ENCODE data around the gene HPN. TPM values are rescaled to one million over a fixed set of nuclear protein-coding genes. Genes with fewer than 3 reads are reported as not detected.

The HPN gene
- total RNA-seq, 2 donors from 2014 or later: not detected

GRCh38 chr19:35077411-35078223 is 36.1 kb downstream of the HPN start:
- Mint-ChIP-seq H3K36me3 (no peaks in the 10 kb centered on the region), H3K9me3 (no peaks in the 10 kb centered on the region), H3K27ac (no peak overlapping the region)
- no peak for ATAC-seq
- DNase-seq (ENCODE audit: low spot score in 2 of 2): no peak

DNA sequence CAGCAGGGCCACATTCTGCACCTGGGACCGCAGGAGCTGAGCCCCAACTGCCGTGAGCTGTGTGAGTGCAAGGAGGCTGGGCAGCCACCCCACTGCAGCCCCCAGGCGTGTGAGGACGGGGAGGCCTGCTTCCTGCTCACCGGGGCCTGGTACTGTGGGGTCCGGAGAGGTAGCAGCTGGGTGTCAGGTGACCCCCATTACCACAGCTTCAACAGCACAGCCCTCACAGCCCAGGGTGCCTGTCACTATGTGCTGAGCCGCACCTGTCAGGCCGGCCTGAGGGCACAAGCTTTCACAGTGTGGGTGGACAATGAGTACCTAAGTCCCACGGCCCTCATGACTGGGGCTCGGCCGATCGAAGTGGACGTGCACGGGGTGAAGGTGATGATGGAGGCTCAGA is 38.3 kb downstream of the HPN start:
- Mint-ChIP-seq H3K36me3 (no peaks in the 10 kb centered on the region), H3K9me3 (no peaks in the 10 kb centered on the region), H3K27ac (no peak overlapping the region)
- ATAC-seq (no peak), DNase-seq (ENCODE audit: low spot score in 2 of 2) (no peak)

- ATAC-seq: no peak
- Mint-ChIP-seq H3K9me3 (no peaks in the 10 kb centered on the region), H3K36me3 (no peaks in the 10 kb centered on the region), H3K27ac (no peak overlapping the region)
- DNase-seq (ENCODE audit: low spot score in 2 of 2): no peak
Observed at GRCh38 chr19:35080613-35081170, 39.2 kb downstream of the HPN start.

DNA sequence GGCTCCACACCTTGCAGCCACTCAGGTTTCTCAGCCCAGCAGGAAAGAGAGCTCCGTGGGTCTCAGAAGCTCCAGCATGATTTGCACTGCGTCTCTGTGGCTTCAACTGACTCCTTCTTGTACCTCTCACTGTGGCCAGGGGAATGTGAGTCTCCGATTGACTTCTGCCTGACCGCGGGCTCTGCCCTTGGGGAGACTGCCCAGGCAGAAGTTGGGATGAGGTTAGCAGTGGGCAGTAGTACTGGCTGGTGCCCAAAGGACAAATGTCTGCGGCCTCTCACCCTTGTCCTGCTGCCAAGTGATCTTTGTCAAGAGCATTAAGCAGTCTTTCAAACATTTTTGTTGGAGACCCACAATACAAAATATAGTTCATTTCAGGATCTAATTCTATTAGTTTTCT is 39.7 kb downstream of the HPN start:
- DNase-seq (ENCODE audit: low spot score in 2 of 2) (no peak), ATAC-seq (no peak)
- no peaks in the 10 kb centered on the region for H3K9me3 Mint-ChIP-seq
- no peaks in the 10 kb centered on the region for H3K36me3 Mint-ChIP-seq
- no peak overlapping the region for H3K27ac Mint-ChIP-seq

GRCh38 chr19:35083691-35084508 is 42.4 kb downstream of the HPN start:
- ATAC-seq: no peak
- no peak for DNase-seq (ENCODE audit: low spot score in 2 of 2)
- Mint-ChIP-seq H3K9me3 (no peaks in the 10 kb centered on the region), H3K36me3 (no peaks in the 10 kb centered on the region), H3K27ac (peak overlapping the region in 1 of 2 donors; percentile 57)

GRCh38 chr19:35084509-35084762 is 42.9 kb downstream of the HPN start:
- peak overlapping the region in 1 of 2 donors; percentile 57 for H3K27ac Mint-ChIP-seq
- ATAC-seq (no peak), DNase-seq (ENCODE audit: low spot score in 2 of 2) (no peak)
- no peaks in the 10 kb centered on the region for H3K36me3 Mint-ChIP-seq
- no peaks in the 10 kb centered on the region for H3K9me3 Mint-ChIP-seq

DNA sequence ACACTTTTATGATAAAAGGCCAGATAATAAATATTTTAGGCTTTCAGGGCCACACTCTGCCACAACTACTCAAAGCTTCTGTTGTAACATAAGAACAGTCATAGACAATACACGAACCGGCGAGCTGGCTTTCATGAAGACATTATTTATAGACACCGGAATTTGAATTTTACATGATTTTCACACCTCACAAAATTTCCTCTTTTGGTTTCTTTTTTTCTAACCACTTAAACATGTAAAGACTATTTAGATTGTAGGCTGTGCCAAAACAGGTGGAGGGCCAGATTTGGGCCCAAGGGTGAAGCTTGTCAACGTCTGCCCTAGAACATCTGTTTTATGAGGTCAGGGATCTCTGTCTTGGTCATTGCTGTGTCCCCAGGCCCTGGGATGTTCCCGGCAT is 44.4 kb downstream of the HPN start:
- no peak for ATAC-seq
- Mint-ChIP-seq H3K9me3 (no peaks in the 10 kb centered on the region), H3K36me3 (no peaks in the 10 kb centered on the region), H3K27ac (peak overlapping the region in 1 of 2 donors; percentile 3)
- DNase-seq (ENCODE audit: low spot score in 2 of 2): no peak

DNA sequence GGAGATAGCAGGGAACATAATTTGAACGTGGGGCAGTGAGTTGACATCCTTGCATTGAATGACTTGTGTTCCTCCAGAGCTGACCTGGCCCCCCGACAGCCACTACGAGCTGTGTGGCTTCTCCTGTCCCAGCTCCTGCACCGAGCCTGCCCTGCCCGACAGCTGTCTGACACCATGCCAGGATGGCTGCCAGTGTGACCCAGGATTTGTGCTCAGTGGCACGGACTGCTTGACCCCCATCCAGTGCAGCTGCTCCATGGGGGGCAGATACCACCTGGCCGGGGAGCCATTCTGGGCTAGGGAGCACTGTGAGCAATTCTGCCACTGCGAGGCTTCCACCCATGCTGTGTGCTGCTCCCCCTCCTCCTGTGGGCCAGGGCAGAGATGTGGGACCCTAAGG is 44.9 kb downstream of the HPN start:
- peak overlapping the region in 1 of 2 donors; percentile 3 for H3K27ac Mint-ChIP-seq
- ATAC-seq (no peak), DNase-seq (ENCODE audit: low spot score in 2 of 2) (no peak)
- H3K36me3 Mint-ChIP-seq: no peaks in the 10 kb centered on the region
- H3K9me3 Mint-ChIP-seq: no peaks in the 10 kb centered on the region

DNA sequence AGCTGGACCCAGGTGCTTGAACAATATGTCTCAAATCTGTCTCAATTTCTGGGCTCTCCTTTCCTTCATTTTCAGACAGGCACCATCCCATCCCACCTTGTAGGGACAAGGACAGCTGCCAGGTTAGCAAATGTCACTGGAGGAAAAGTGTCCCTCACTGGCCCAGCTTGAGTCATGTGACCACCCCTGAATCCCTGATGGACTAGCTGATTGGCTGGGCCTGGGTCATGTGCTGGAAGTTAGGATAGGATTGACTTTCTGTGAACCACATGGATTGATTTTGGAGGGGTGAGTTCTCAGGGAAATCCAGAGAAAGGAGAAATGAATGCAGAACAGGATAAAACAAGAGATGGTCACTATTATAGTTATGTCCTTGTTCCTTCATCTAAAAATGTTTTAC is 45.9 kb downstream of the HPN start:
- Mint-ChIP-seq H3K9me3 (no peaks in the 10 kb centered on the region), H3K27ac (no peak overlapping the region), H3K36me3 (no peaks in the 10 kb centered on the region)
- no peak for DNase-seq (ENCODE audit: low spot score in 2 of 2)
- no peak for ATAC-seq

- ATAC-seq (no peak), DNase-seq (ENCODE audit: low spot score in 2 of 2) (no peak)
- no peaks in the 10 kb centered on the region for H3K36me3 Mint-ChIP-seq
- H3K27ac Mint-ChIP-seq: no peak overlapping the region
- no peaks in the 10 kb centered on the region for H3K9me3 Mint-ChIP-seq
Observed at GRCh38 chr19:35088131-35088913, 46.8 kb downstream of the HPN start.

DNA sequence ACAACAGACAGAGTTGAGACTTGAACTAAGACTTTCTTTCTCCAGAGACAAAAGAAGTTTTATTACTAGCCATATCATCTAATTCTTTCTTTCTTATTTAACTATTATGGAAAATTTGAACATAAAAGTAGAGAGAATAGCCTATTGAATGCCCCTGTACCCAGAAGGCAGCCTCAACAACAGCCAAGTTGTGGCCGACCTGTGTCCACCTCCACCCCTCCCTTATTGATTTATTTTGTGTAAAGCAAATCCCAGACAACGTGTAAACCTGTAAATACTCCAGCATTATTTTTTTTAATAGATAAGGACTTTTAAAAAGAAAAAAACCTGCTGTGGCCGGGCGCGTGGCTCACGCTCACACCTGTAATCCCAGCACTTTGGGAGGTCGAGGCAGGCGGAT is 48.0 kb downstream of the HPN start:
- no peaks in the 10 kb centered on the region for H3K36me3 Mint-ChIP-seq
- no peak overlapping the region for H3K27ac Mint-ChIP-seq
- no peaks in the 10 kb centered on the region for H3K9me3 Mint-ChIP-seq
- no peak for DNase-seq (ENCODE audit: low spot score in 2 of 2)
- ATAC-seq: no peak

- H3K36me3 Mint-ChIP-seq: no peaks in the 10 kb centered on the region
- ATAC-seq (peak in 1 of 2 donors; percentile 9), DNase-seq (ENCODE audit: low spot score in 2 of 2) (no peak)
- no peak overlapping the region for H3K27ac Mint-ChIP-seq
- H3K9me3 Mint-ChIP-seq: no peaks in the 10 kb centered on the region
Observed at GRCh38 chr19:35090160-35090505, 48.6 kb downstream of the HPN start.

- Mint-ChIP-seq H3K9me3 (no peaks in the 10 kb centered on the region), H3K36me3 (no peaks in the 10 kb centered on the region), H3K27ac (no peak overlapping the region)
- DNase-seq (ENCODE audit: low spot score in 2 of 2) (peak in 1 of 2 donors; percentile 52), ATAC-seq (peak; percentile 78 to 91)
Observed at GRCh38 chr19:35090506-35091214, 49.1 kb downstream of the HPN start.

DNA sequence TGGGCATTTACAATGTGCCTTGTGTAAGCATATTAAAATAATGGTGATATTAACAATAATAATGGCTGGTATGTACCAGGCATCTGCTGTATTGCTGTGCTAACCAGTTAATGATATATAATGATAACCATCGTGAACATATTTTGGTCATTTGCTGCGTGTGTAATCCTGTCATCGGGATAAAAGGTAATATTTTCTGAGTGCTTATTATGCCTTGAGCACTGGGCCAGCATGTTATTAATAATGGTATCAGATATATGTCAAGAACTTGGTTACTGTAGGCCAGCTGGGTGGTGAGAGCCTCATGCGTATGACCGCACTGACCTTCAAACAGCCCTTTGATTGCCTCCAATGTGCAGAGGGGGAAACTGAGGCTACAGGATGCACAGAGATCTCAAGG is 51.9 kb downstream of the HPN start:
- no peak for ATAC-seq
- Mint-ChIP-seq H3K27ac (no peak overlapping the region), H3K36me3 (no peaks in the 10 kb centered on the region), H3K9me3 (no peaks in the 10 kb centered on the region)
- no peak for DNase-seq (ENCODE audit: low spot score in 2 of 2)

GRCh38 chr19:35093941-35094647 is 52.6 kb downstream of the HPN start:
- H3K27ac Mint-ChIP-seq: no peak overlapping the region
- ATAC-seq: no peak
- no peaks in the 10 kb centered on the region for H3K9me3 Mint-ChIP-seq
- no peak for DNase-seq (ENCODE audit: low spot score in 2 of 2)
- no peaks in the 10 kb centered on the region for H3K36me3 Mint-ChIP-seq

DNA sequence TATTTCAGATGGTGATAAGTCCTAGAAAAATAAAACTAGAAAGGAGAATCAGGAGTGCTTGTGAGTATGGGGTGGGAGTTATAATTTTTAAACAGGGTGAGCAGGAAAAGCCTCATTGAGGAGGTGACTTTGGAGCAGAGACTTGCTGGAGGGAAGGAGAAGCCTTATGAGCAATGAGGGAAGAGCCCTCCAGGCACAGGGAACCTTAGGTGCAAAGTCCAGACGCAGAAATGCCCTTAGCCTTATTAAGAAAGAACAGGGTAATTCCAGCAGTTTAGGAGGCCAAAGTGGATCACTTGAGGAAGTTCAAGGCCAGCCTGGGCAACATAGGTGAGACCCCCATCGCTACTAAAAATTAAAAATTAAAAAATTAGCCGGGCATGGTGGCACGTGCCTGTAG is 53.1 kb downstream of the HPN start:
- no peaks in the 10 kb centered on the region for H3K36me3 Mint-ChIP-seq

More for the DNA sequence above, 53.1 kb downstream of the HPN start:
- Mint-ChIP-seq H3K27ac (no peak overlapping the region), H3K9me3 (no peaks in the 10 kb centered on the region)
- ATAC-seq (no peak), DNase-seq (ENCODE audit: low spot score in 2 of 2) (no peak)

Measured in activated naive CD4-positive, alpha-beta T cell treated with anti-CD3 and anti-CD28 coated beads, Interleukin-2, amount 50 U/mL, for 72 hours (primary cell).